GM12878 (cell line): ENCODE results near the gene ABCG1. TPM values are rescaled to one million over a fixed set of nuclear protein-coding genes. Genes with fewer than 3 reads are reported as not detected.

ENCODE experiments used
- ATAC-seq: fragments of 200-7000 bp; cut with Tn5 transposase; 3 replicates; pipeline ENCODE4 v1.9.1; 2020; ENCODE audit warnings: mild to moderate bottlenecking, moderate library complexity
- BruUV-seq: library from RNA; stranded (reverse); fragments of 400-500 nt; replicated peaks from 2 replicates; lab custom pipeline; 2021; lab: Mats Ljungman, UMichigan
- CTCF ChIA-PET: fragments of 300-600 bp; sonication (Branson Sonifier 250); formaldehyde crosslinking; extraction: SDS; loops from one replicate; lab custom pipeline; 2021; ENCODE audit warnings: inconsistent platforms; lab: Yijun Ruan, JAX
- POLR2A ChIA-PET: fragments of 350-600 bp; formaldehyde crosslinking; extraction: SDS; loops from one replicate; lab custom pipeline; 2021; ENCODE audit warnings: inconsistent platforms; lab: Charles Lee
- RAD21 ChIA-PET: fragments of 300-600 bp; sonication (Branson Sonifier 250); formaldehyde crosslinking; loops from one replicate; lab custom pipeline; 2023; ENCODE audit warnings: antibody characterized with exemption; ENCODE audit not compliant: unreplicated experiment; lab: Charles Lee
- SMC1A ChIA-PET: fragments of 300-600 bp; sonication (Branson Sonifier 250); formaldehyde crosslinking; loops from one replicate; lab custom pipeline; 2023; ENCODE audit not compliant: unreplicated experiment, uncharacterized antibody; lab: Charles Lee
- DNase-seq: peaks from one replicate; pipeline ENCODE4 v3.0.0-alpha.2; 2011; ENCODE audit warnings: low read depth, low spot score
- FAIRE-seq: peaks from 3 replicates; lab custom pipeline; 2011; peaks lifted over from hg19 to GRCh38; lab: Jason Lieb, UNC
- H2AFZ ChIP-seq: 2 replicates; pipeline ENCODE4 v1.6.0; 2011; ENCODE audit warnings: low read depth, low read length, control low read depth; ENCODE audit not compliant: control insufficient read depth
- H3K27ac ChIP-seq: 2 replicates; pipeline ENCODE4 v1.5.1; 2011; ENCODE audit warnings: control low read depth; ENCODE audit not compliant: control insufficient read depth, insufficient read depth
- H3K27me3 ChIP-seq, 2 experiments: replicated peaks in 1 of 2; 2 replicates each; pipeline versions ENCODE4 v1.6.0 to v1.6.1; 2011; ENCODE audit warnings: low read length in 1 of 2; ENCODE audit not compliant: control insufficient read depth in 2 of 2, insufficient read depth in 2 of 2
- H3K36me3 ChIP-seq, 2 experiments: 2 replicates each; pipeline ENCODE4 v1.5.1; 2011; ENCODE audit warnings: low read length in 1 of 2; ENCODE audit not compliant: control insufficient read depth in 2 of 2, insufficient read depth in 2 of 2
- H3K4me1 ChIP-seq: 2 replicates; pipeline ENCODE4 v1.6.1; 2011; ENCODE audit warnings: mild to moderate bottlenecking, low read length, moderate library complexity, mixed read lengths; ENCODE audit not compliant: control insufficient read depth, insufficient read depth
- H3K4me2 ChIP-seq: 2 replicates; pipeline ENCODE4 v1.6.0; 2011; ENCODE audit warnings: control low read depth; ENCODE audit not compliant: control insufficient read depth, insufficient read depth
- H3K4me3 ChIP-seq: fragments of 200-600 bp; sonication (generic); 2 replicates; pipeline ENCODE4 v1.5.1; 2016
- H3K79me2 ChIP-seq: 2 replicates; pipeline ENCODE4 v1.6.0; 2011; ENCODE audit warnings: low read length; ENCODE audit not compliant: control insufficient read depth, insufficient read depth
- H3K9ac ChIP-seq: 2 replicates; pipeline ENCODE4 v1.8.0; 2011; ENCODE audit warnings: low read length, control low read depth, mixed read lengths; ENCODE audit not compliant: control insufficient read depth, insufficient read depth
- H3K9me3 ChIP-seq: replicated peaks from 3 replicates; pipeline ENCODE4 v1.5.1; 2011; ENCODE audit warnings: mild to moderate bottlenecking, low read length; ENCODE audit not compliant: control insufficient read depth, insufficient read depth
- H4K20me1 ChIP-seq: 2 replicates; pipeline ENCODE4 v1.6.0; 2011; ENCODE audit not compliant: control insufficient read depth, insufficient read depth
- CBX5 ChIP-seq: sonication (generic); IDR thresholded peaks from 2 replicates; pipeline ENCODE4 v1.6.1; 2016; ENCODE audit warnings: low read depth, moderate library complexity, mild to moderate bottlenecking, inconsistent platforms
- DPF2 ChIP-seq: fragments of 450-650 bp; IDR thresholded peaks from 2 replicates; pipeline ENCODE4 v1.6.1; 2017; ENCODE audit warnings: mild to moderate bottlenecking
- FOS ChIP-seq: IDR thresholded peaks from 3 replicates; pipeline ENCODE4 v1.6.1; 2011; ENCODE audit warnings: borderline replicate concordance; ENCODE audit not compliant: insufficient read length; ENCODE audit errors: extremely low read depth
- HDAC2 ChIP-seq: fragments of 200-600 bp; sonication (generic); IDR thresholded peaks from 2 replicates; pipeline ENCODE4 v1.6.1; 2017
- RBBP5 ChIP-seq: fragments of 200-600 bp; sonication (generic); conservative IDR thresholded peaks from 2 replicates; pipeline ENCODE4 v1.6.1; 2016
- TCF3 ChIP-seq: IDR thresholded peaks from 2 replicates; pipeline ENCODE4 v1.6.1; 2012; ENCODE audit warnings: low read depth, mild to moderate bottlenecking, low read length, borderline replicate concordance; ENCODE audit not compliant: insufficient read depth
- TCF7 ChIP-seq: IDR thresholded peaks from 2 replicates; pipeline ENCODE4 v1.6.1; 2014; ENCODE audit warnings: antibody characterized with exemption, borderline replicate concordance
- WGBS: methylation state at CpG from one replicate; pipeline ENCODE4 v1.1.6; 2016; ENCODE audit warnings: low lambda C conversion rate; ENCODE audit not compliant: insufficient replicate concordance, insufficient coverage; ENCODE audit errors: missing lambda C conversion rate; 5-methylcytosine and 5-hydroxymethylcytosine counted together
- in situ Hi-C: fragments of 300-500 bp; cut with MboI; formaldehyde crosslinking; loops from 9 replicates; pipeline ENCODE4 v1.14.3; 2018; ENCODE audit warnings: mixed read lengths
- intact Hi-C: fragments of 100-400 bp; cut with micrococcal nuclease; formaldehyde crosslinking; loops from one replicate; pipeline ENCODE4 v1.14.2; 2022; ENCODE audit not compliant: unreplicated experiment
- polyA plus RNA-seq, 11 experiments: library from polyadenylated mRNA; depleted of rRNA in 4 of 11; unstranded in 6 of 11; stranded (reverse) in 5 of 11; fragments of >200 nt; fragmentation: Nextera tagmentation in 4 of 11; fragmentation: Illumina TruSeq in 1 of 11; extraction: Ambion mirVana in 4 of 11; extraction: Trizol in 1 of 11; gene quantifications; 1 replicate in 1 of 11; 2 replicates in 10 of 11; pipeline versions ENCODE4 v1.2.1 to v1.2.3, GENCODE V29; 2011 to 2016; ENCODE audit warnings: inconsistent platforms in 2 of 11, missing spikeins in 2 of 11, low read depth in 1 of 11
- total RNA-seq, 4 experiments: library from RNA; depleted of rRNA in 3 of 4; stranded (reverse); fragments of >200 nt in 3 of 4; fragmentation: Illumina TruSeq in 1 of 4; extraction: Trizol in 1 of 4; gene quantifications; 2 replicates each; pipeline versions ENCODE4 v1.2.1 to v1.2.3, GENCODE V29; 2013 to 2021
- TF ChIP-seq, protein P1 (sequence below): fragments of 450-650 bp; IDR thresholded peaks from 2 replicates; pipeline ENCODE4 v1.6.1; 2017; ENCODE audit warnings: mild to moderate bottlenecking, low read depth, inconsistent platforms; ENCODE audit not compliant: poor library complexity, severe bottlenecking

Gene ABCG1
- total and polyA plus RNA-seq, 10 of the 15 experiments (the other 5 are each of a cell fraction or from before 2014, with no cell fraction given) = 0.59 to 19.3 (median 5.7) TPM

DNA sequence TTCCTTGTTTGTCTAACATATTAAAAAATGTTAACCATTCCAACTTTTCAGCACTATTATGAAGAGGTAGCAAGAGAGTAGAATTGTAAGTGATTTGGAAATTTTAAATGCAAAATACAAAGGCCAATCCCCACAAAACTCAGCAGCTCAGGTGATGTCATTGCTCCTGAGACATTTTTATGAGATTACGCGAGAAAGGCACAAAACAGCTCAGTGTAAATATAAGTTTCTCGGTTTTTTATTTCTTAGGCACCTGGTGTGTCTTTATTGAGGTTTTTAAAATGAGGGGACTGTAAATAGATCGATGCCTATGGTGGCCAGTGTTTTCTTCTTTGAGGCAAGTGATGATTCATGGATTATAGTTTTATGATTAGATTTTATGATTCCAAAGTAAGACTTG, 6.1 kb downstream of the ABCG1 start:
- RAD21 ChIA-PET = interaction anchor here (0.5 to 6.6 kb wide), 6 partner anchors 9 to 806 kb away, joined by 3 to 48 read pairs (median 4); no protein-coding TSS in a partner anchor
- no peaks in the 10 kb centered on the region for H3K79me2 ChIP-seq
- no peak overlapping the region for H3K4me3 ChIP-seq
- no peak overlapping the region for H3K4me2 ChIP-seq
- POLR2A ChIA-PET = interaction anchor here (1.4 to 1.5 kb wide), 3 partner anchors 14 to 61 kb away, joined by 3 to 6 read pairs (median 4); no protein-coding TSS in a partner anchor
- H3K27me3 ChIP-seq = no peaks in the 10 kb centered on the region
- TF ChIP-seq CBX5 (no peak), RBBP5 (no peak), TCF3 (no peak), DPF2 (no peak), TCF7 (no peak), FOS (no peak), HDAC2 (no peak)
- TF ChIP-seq, protein P1, sequence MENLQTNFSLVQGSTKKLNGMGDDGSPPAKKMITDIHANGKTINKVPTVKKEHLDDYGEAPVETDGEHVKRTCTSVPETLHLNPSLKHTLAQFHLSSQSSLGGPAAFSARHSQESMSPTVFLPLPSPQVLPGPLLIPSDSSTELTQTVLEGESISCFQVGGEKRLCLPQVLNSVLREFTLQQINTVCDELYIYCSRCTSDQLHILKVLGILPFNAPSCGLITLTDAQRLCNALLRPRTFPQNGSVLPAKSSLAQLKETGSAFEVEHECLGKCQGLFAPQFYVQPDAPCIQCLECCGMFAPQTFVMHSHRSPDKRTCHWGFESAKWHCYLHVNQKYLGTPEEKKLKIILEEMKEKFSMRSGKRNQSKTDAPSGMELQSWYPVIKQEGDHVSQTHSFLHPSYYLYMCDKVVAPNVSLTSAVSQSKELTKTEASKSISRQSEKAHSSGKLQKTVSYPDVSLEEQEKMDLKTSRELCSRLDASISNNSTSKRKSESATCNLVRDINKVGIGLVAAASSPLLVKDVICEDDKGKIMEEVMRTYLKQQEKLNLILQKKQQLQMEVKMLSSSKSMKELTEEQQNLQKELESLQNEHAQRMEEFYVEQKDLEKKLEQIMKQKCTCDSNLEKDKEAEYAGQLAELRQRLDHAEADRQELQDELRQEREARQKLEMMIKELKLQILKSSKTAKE = no peak
- H3K27ac ChIP-seq = no peak overlapping the region
- no peak overlapping the region for H3K9ac ChIP-seq
- no peaks in the 10 kb centered on the region for H3K9me3 ChIP-seq
- no peaks in the 10 kb centered on the region for H3K36me3 ChIP-seq
- 90% methylated on average over 4 of the region's 4 CpGs for WGBS
- no peaks in the 10 kb centered on the region for H4K20me1 ChIP-seq
- CTCF ChIA-PET = interaction anchor here (0.6 to 4.7 kb wide), 8 partner anchors 8 to 80 kb away, joined by 3 to 24 read pairs (median 7); no protein-coding TSS in a partner anchor
- intact Hi-C loops (loop anchor here (10.0 kb wide), 1 partner anchor 860 kb away; the partner anchor contains the start of gene MX2), in situ Hi-C loops (no loop called here)
- DNase-seq = no peak
- H2AFZ ChIP-seq = no peak overlapping the region
- peaks cover 22% of the 10 kb centered on the region for H3K4me1 ChIP-seq
- SMC1A ChIA-PET = interaction anchor here (0.8 to 7.5 kb wide), 10 partner anchors 9 to 95 kb away, joined by 3 to 43 read pairs (median 6); no protein-coding TSS in a partner anchor
- ATAC-seq = no peak
- no TSS peak for BruUV-seq
- no peak for FAIRE-seq
